NCI-H1694 treated with DMSO at 0.1 percent for 48 hours (cell line): ENCODE data around the gene KIF26A.
"Not testable (repeated sequence)": the region's sequence is repeated elsewhere in the genome, so short reads cannot be mapped to it uniquely, and the experiment has no call there.

Experiments
- DNase-seq: peaks from one replicate; lab custom pipeline; 2025; lab: John Stamatoyannopoulos, UW

The KIF26A gene

GRCh38 chr14:104208331-104208730 is 69.9 kb downstream of the KIF26A start:
- not testable (repeated sequence) for DNase-seq

DNA sequence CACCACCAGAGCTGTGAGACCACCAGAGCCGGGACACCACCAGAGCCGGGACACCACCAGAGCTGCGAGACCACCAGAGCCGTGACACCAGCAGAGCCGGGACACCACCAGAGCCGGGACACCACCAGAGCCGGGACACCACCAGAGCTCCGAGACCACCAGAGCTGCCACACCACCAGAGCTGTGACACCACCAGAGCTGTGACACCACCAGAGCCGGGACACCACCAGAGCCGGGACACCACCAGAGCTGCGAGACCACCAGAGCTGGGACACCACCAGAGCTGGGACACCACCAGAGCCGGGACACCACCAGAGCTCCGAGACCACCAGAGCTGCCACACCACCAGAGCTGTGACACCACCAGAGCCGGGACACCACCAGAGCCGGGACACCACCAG is 70.7 kb downstream of the KIF26A start:
- not testable (repeated sequence) for DNase-seq

GRCh38 chr14:104209985-104210816 is 71.8 kb downstream of the KIF26A start:
- DNase-seq, result no peak

DNA sequence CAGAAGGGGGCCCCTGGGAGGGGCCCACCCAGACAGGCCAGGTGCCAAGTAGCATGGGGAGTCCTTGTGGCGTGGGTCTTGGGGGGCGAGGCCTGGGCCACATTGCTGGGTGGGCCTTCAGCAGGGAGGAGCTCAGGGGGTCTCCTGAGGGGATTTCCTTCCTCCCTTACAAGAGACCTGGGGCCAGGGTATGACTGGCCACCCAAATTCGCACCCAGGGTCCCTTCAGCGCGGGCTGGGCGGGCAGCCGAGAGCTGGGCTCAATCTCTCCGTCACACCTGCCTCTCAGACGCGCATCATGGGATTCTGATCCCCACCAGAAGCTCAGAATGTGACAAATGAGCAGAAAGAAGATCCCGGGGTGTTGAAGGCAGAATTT is 72.4 kb downstream of the KIF26A start:
- DNase-seq, result no peak

GRCh38 chr14:104211215-104211614 is 72.8 kb downstream of the KIF26A start:
- DNase-seq, result no peak

- no peak for DNase-seq
Measured at GRCh38 chr14:104211741-104212140, 73.4 kb downstream of the KIF26A start.

GRCh38 chr14:104212206-104213095 is 74.1 kb downstream of the KIF26A start:
- DNase-seq, result no peak

- no peak for DNase-seq
Measured at GRCh38 chr14:104213301-104214034, 75.1 kb downstream of the KIF26A start.

DNA sequence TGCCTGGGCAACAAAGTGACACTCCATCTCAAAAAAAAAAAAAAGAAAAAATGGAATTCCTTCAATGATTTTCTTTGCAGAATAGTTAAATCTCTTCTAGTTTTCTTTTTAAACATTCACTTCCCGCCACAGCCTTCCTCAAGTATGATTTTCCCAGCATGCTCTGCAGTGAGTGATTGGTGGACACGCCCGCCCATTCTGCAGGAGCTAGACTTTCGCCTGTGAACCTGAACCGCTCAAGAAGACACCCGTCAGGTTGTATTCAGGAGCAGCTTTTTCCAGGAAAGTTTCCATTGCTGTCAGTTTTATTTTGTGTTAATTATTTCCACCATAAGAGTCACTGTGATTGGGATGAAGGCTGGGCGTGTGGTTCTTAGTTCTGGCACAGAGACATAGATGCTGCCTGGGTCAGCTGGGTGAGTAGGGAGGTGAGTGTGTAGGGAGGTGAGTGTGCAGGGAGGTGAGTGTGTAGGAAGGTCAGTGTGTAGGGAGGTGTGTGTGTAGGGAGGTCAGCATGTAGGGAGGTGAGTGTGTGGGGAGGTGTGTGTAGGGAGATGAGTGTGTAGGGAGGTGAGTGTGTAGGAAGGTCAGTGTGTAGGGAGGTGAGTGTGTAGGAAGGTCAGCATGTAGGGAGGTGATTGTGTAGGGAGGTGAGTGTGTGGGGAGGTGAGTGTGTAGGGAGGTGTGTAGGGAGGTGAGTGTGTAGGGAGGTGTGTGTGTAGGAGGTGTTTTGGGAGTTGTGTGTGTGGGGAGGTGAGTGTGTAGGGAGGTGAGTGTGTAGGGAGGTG is 76.2 kb downstream of the KIF26A start:
- no peak for DNase-seq

DNA sequence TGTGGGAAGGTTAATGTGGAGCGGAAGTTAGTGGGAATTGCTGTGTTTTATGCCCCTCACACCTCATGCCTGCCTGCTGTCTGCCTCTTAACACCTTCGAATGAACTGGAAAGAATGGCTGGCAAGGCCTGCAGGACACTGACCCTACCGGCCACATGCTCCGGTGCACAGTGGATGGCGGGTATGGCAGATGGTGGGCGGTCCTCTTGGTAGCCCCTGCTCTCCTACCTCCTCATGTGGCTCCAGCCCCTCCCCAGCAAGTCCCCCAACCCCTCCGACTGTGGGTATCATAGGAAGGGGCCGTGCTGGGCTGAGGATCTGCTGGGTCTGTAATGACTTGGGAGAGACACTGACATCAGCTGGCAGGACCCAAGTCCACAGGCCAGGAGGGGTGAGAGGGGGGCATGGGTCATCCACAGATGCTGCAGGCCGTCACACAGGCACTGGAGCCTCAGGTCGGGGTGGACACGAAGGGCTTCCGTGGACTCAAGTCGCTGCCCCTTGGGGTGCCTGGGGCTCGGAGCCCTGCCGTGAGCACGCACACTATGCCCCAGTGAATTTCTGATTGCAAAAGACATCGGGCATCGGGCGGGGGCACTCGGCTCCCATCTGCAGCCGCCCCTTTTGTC is 77.4 kb downstream of the KIF26A start:
- no peak for DNase-seq

DNA sequence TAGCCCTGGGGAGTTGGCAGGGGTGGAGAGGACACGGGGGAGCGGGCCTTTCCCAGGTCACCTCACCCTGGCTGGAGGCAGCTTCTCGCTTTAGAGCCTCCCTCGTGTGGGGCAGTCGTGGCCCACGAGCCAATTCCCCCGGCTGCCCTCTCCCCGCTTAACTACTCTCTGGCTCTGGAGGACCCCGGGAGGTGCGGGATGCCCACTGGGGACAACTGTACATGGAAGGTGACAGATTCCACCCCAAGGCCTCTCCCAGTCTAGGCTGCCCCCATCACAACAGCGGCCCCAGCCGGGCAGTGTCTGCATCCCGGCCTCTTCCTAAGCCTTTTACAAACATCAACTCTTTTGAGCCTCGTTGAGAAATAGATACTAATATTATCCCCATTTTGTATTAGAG is 78.1 kb downstream of the KIF26A start:
- no peak for DNase-seq

DNA sequence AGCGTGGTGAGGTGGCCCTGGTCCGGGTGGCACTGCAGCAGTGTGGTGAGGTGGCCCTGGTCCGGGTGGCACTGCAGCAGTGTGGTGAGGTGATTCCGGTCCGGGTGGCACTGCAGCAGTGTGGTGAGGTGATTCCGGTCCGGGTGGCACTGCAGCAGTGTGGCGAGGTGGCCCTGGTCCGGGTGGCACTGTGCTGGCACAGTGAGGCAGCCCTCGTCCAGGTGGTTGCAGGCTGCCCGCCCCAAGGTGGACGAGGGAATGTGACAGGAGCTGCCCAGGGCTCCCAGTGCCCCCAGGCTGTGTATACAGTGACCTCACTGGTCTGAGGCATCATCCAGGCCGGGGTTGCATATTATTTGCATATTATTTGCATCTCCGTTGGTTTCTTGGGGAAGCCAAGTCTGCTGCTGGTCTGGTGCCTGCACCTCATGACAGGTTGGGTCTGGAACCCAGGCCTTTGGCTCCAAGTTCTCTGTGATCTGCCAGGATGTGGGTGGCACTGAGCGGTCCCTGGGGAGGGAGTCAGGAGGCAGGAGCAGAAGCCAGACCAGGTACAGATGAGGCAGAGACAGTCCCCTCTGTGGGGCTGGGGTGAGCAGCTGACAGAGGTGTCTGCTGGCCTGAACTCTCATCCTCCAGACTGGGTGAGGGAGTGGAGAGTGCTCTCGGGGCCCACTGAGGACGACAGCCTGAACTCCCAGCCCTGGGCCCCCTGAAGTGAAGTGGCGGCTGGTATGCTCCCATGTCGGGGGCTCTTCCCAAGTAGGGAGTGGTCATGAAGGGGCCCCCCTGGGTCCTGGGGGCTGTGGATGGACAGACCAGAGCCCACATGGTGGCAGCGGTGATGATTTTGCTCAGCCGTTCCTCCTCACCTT is 79.3 kb downstream of the KIF26A start:
- no peak for DNase-seq

GRCh38 chr14:104218361-104219180 is 80.2 kb downstream of the KIF26A start:
- DNase-seq, result no peak

- peak; percentile 95 for DNase-seq
Measured at GRCh38 chr14:104219731-104220214, 81.4 kb downstream of the KIF26A start.

- peak; percentile 84 for DNase-seq
Measured at GRCh38 chr14:104220215-104221070, 82.1 kb downstream of the KIF26A start.

DNA sequence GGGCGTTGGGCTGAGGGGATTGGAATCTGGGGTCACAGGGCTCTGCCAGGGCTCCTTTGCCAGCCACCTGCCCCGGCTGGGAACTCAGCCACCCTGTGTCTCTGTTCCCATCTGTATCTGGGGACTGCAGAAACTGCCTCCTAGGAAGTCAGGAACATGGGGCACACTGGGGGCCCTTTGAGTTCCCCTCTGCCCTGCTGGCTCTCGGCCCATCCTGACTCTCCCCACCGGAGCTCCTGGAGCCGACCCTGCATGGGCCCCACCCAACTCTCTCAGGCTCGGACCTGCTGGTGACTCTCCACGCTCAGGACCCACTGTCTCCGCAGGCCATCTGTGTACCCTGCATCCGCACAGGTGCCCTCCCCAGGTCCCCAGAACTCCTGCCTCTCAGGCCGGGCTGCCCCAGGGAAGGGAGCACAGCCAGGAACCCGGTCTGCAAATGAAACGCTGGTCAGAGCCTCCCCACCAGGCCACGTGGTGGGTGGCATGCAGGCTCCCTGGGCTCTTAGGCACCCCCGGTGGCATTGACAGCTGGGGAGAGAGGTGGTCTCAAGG is 82.8 kb downstream of the KIF26A start:
- peak; percentile 59 for DNase-seq

DNA sequence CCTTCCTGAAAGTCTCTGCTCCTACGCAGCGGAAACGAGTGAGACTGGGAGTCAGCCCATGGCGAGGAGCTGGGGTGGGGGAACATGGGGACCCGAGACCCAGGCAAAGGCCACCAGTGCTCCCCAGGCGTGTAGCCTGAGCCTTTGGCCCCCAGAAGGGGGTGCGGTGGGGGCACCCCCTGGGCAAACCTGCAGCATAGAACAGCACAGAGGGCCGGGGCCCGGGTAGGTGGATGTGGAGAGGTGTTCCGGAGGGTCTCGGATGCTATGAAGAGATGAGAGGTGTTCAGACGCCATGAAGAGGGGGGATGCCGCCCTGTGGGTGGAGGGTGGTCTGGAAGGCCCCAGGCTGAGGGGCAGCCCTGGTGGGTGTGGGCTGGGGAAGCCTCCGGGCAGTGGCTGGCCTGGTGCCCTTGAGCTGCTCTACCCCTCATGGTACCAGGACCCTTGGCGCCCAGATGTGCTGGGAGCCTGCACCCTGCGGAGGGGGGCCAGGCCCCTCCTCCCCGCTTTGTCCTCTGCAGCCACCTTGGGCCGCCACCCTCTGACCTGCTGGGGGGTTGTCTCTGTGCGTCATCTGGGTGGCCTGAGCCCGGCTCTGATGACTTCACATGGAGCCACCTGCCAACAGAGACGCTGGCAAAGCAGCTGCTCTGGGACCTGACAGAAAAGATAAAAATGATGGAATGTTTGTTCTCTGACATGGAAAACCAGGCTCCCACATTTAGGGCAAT is 83.4 kb downstream of the KIF26A start:
- peak; percentile 82 for DNase-seq
